GM23248 (cell line): ENCODE measurements around the gene VPS37B.
"Not testable (repeated sequence)": the region's sequence is repeated elsewhere in the genome, so short reads cannot be mapped to it uniquely, and the experiment has no call there.

Experiments used
- EZH2 ChIP-seq: fragments of 200-600 bp; sonication (generic); IDR thresholded peaks from 2 replicates; pipeline ENCODE4 v1.6.1; 2018; ENCODE audit warnings: antibody characterized with exemption, mild to moderate bottlenecking; ENCODE audit not compliant: insufficient read depth, poor library complexity, severe bottlenecking
- EZH2phosphoT487 ChIP-seq: fragments of 200-600 bp; sonication (generic); IDR thresholded peaks from 2 replicates; pipeline ENCODE4 v1.6.1; 2018; ENCODE audit warnings: antibody characterized with exemption, moderate library complexity, mild to moderate bottlenecking, low read depth; ENCODE audit not compliant: insufficient read depth

GRCh38 chr12:122892724-122893123 is 3.2 kb downstream of the VPS37B start:
- TF ChIP-seq EZH2, EZH2phosphoT487: not testable (repeated sequence)
